T-helper 1 cell treated with Interleukin-12 subunit alpha and Interleukin-12 subunit beta and Interleukin-4 antibody, amounts not matched to agents 30 μg/mL and 1 μg/mL, for 36 hours (primary cell): ENCODE results near the gene LIPC.

Experiments
- H3K27ac Mint-ChIP-seq: one replicate; pipeline ENCODE4 v1.8.0; 2021; ENCODE audit warnings: mild to moderate bottlenecking, mixed read lengths
- H3K27me3 Mint-ChIP-seq: one replicate; pipeline ENCODE4 v1.8.0; 2021; ENCODE audit warnings: low read depth, mixed read lengths
- H3K36me3 Mint-ChIP-seq: one replicate; pipeline ENCODE4 v1.8.0; 2021; ENCODE audit warnings: low read depth, mixed read lengths
- H3K4me1 Mint-ChIP-seq: one replicate; pipeline ENCODE4 v1.8.0; 2021; ENCODE audit warnings: low read depth, mixed read lengths
- H3K4me3 Mint-ChIP-seq: one replicate; pipeline ENCODE4 v1.8.0; 2021; ENCODE audit warnings: mild to moderate bottlenecking, moderate library complexity, mixed read lengths
- H3K9me3 Mint-ChIP-seq: one replicate; pipeline ENCODE4 v1.8.0; 2021; ENCODE audit warnings: mixed read lengths

Gene LIPC

DNA sequence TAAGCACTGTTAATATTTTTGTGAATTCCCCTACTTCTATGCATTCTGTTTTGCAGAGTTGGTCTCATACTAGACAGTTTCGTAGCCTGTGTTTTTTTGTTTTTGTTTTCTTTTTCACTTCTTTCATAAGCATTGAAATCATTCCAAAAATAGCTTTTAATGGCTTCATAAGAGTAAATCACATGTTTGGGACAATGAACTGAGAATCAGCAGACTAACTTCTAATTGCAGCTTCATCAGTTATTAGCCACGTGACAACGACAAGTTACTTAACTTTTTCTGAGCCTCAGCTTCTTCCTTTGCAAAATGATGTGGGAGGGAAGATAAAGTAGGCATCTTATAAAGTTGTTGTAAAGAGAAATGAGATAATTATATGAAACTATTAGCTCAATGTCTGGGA, 124.8 kb downstream of the LIPC start:
- peaks cover under 1% of the 10 kb centered on the region for H3K36me3 Mint-ChIP-seq
- no peaks in the 10 kb centered on the region for H3K9me3 Mint-ChIP-seq
- H3K4me1 Mint-ChIP-seq = peaks cover 17% of the 10 kb centered on the region
- no peak overlapping the region for H3K4me3 Mint-ChIP-seq
- H3K27me3 Mint-ChIP-seq = peaks cover 5% of the 10 kb centered on the region
- H3K27ac Mint-ChIP-seq = no peak overlapping the region

DNA sequence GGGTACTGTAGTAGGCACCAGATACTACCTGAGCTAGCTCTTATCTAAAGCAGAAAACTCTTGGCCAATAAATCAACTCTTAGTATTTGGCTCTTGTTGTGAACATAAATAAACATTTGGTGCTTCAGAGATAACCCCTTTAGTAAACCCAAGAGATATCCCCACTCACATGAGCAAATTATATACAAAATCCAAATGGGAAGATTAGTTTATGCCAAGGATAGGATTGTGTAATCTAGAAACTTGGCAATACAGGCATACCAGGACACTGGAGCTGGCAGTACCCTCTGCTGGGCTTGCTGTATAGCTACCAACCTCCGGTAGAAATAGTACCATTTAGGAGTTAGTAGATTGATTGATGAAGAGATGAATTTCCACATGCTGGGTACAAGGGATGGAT, 127.0 kb downstream of the LIPC start:
- peaks cover 5% of the 10 kb centered on the region for H3K27me3 Mint-ChIP-seq
- H3K9me3 Mint-ChIP-seq = no peaks in the 10 kb centered on the region
- H3K27ac Mint-ChIP-seq = no peak overlapping the region
- peaks cover 2% of the 10 kb centered on the region for H3K36me3 Mint-ChIP-seq
- peaks cover 3% of the 10 kb centered on the region for H3K4me1 Mint-ChIP-seq
- H3K4me3 Mint-ChIP-seq = no peak overlapping the region

DNA sequence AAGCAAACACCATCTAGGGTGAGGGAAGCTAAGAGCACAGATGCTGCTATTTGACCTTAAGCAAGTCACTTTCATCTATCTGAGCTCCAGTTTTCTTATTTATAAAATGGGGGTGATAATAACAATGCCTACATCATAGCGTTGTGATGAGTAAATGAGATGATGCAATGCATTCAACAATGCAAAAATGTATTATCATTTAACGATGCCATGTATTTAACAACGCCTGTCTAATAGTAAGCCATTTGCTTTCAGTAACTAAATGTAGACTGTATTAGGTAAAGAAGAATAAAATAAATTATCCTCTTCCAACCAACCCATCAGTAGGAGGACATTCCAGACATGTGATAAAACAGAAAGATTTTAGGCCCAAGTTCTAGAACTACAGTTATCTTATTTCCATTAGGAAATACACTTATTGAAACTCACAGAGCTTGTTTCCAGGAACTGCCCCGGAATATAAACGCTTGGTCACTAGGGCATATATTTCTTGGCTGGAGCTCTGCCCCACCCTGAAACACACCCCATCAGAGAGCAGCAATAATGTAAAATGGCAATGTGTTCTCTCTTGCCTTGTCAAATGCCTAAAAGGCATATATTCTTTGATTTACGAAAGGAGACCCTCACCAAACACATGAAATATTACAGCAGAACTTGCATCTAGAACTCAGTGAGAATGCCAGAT, 128.3 kb downstream of the LIPC start:
- Mint-ChIP-seq H3K27me3 (peaks cover 1% of the 10 kb centered on the region), H3K27ac (no peak overlapping the region), H3K4me3 (no peak overlapping the region)

DNA sequence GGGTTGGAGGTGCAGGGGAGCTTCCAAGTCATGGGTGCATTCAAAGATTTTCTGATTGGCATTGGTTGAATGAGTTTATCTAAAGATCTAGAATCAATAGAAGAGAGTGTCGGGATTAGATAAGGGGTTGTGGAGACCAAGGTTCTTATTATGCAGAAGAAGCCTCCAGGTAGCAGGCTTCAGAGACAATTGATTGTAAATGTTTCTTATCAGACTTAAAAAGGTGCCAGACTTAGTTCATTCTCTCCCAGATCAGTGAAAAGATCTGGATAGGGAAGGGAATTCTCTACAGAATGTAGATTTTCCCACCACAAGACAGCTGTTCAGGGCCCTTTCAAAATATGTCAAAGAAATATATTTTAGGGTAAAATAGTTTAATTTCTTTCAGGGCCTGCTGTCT, 129.5 kb downstream of the LIPC start:
- Mint-ChIP-seq H3K4me1 (no peaks in the 10 kb centered on the region), H3K27ac (no peak overlapping the region), H3K27me3 (no peaks in the 10 kb centered on the region), H3K9me3 (no peaks in the 10 kb centered on the region), H3K4me3 (no peak overlapping the region), H3K36me3 (peaks cover 2% of the 10 kb centered on the region)

More for the DNA sequence above, 128.3 kb downstream of the LIPC start:
- H3K9me3 Mint-ChIP-seq = no peaks in the 10 kb centered on the region
- H3K4me1 Mint-ChIP-seq = no peaks in the 10 kb centered on the region
- H3K36me3 Mint-ChIP-seq = peaks cover 2% of the 10 kb centered on the region

DNA sequence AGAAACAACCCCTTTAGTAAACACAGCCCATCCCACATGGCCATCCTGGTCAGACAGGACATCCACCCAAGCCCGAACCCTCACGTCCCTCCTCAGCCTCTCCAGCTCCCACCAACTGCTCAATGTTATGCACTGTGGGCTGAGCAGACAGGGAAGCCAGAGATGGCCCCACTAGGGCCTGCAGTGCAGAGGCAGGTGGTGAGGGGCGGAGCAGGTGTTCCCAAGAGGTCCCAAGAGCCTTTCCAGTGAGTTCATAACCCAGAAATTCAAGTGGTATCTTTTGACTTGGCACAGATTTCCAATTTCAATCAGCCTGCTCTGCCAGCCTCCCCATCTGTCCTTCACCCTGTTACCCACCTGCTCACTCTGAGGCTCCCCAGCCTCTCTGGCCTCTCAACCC, 130.3 kb downstream of the LIPC start:
- H3K9me3 Mint-ChIP-seq = no peaks in the 10 kb centered on the region
- H3K27ac Mint-ChIP-seq = no peak overlapping the region
- peaks cover 2% of the 10 kb centered on the region for H3K36me3 Mint-ChIP-seq
- no peaks in the 10 kb centered on the region for H3K4me1 Mint-ChIP-seq
- H3K27me3 Mint-ChIP-seq = no peaks in the 10 kb centered on the region
- H3K4me3 Mint-ChIP-seq = no peak overlapping the region

DNA sequence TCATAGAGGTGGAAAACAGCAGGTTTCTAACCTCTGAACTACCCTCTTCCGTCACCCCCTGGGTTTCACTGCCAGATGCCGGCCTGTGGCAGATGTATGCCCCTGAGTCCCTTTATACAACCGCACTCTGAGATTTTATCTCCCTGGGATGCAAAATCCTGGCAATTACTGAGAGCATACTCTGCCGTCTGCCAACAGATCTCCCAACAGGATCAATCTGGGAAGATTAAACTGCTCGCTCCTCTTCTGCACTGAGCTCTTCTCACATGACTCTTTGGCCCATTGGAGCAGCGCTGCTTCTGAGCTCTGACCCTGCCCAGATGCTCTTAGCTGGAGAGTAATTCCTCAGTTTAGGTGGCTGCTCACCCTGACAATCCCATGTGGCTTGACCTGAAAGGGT, 133.2 kb downstream of the LIPC start:
- Mint-ChIP-seq H3K27ac (no peak overlapping the region), H3K4me1 (peaks cover 10% of the 10 kb centered on the region), H3K27me3 (no peaks in the 10 kb centered on the region), H3K36me3 (peaks cover 5% of the 10 kb centered on the region), H3K9me3 (peaks cover 4% of the 10 kb centered on the region), H3K4me3 (no peak overlapping the region)

DNA sequence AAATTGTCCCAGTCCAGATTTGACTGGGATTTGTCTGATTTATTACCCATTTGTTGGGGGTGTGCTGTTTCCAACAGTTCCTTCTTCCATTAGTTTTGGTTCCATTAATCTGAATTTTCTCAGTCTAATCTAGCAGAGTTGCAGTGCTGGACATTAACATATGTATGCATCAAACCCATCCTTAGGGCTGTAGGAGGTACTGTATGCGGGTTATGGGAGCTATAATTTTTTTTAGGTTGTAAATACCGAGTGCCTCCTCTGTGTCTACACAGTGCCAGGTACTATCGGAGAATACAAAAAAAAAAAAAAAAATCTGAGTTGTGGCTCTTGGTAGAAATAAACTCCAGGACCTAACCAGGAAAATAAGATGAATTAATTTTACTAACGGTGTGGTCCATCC, 133.8 kb downstream of the LIPC start:
- Mint-ChIP-seq H3K9me3 (peaks cover 4% of the 10 kb centered on the region), H3K36me3 (peaks cover 5% of the 10 kb centered on the region), H3K27ac (no peak overlapping the region), H3K4me1 (peaks cover 10% of the 10 kb centered on the region), H3K4me3 (no peak overlapping the region), H3K27me3 (no peaks in the 10 kb centered on the region)

DNA sequence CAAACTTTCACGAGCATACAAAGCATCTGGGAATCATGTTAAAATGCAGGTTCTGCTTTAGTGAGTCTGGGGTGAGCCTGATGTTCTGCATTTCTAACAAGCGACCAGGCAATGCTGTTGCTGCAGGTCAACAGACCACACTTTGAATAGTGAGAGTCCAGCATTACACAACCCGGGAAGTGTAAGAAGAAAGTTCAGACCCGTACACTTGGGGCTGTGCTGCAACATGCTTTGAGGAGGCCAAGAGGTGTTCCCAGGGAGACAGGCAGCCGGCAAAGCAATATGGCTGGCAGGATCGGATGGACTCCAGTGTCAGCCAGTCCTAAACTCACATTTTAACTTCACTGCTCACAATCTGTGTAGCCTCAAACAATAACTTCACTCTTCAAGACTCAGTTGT, 134.2 kb downstream of the LIPC start:
- Mint-ChIP-seq H3K4me3 (no peak overlapping the region), H3K4me1 (peaks cover 10% of the 10 kb centered on the region), H3K9me3 (peaks cover 4% of the 10 kb centered on the region)

DNA sequence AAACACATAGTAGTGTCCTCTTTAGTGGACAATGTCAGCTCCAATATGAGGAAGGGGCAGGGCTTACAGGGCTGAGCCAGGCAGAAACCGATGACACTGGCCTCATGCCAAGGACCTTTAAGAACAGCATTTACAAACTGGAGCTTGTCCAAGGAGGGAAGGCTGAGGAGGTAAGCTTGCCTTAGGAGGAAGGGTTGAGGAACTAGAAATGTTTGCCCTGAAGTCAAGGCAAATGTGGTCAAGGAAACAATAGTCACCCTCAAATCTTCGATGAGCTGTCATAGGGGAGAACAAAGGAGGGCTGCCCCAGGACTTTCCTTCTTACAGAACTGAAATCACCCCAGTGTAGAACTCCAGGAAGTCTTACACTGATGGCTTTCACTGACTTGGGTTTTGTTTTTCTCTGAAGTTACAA, 136.4 kb downstream of the LIPC start:
- Mint-ChIP-seq H3K27me3 (no peaks in the 10 kb centered on the region), H3K36me3 (peaks cover 3% of the 10 kb centered on the region), H3K9me3 (peaks cover 4% of the 10 kb centered on the region), H3K4me3 (peak overlapping the region; percentile 8), H3K27ac (peak overlapping the region; percentile 83), H3K4me1 (peaks cover 10% of the 10 kb centered on the region)

More for the DNA sequence above, 134.2 kb downstream of the LIPC start:
- H3K27me3 Mint-ChIP-seq = no peaks in the 10 kb centered on the region
- no peak overlapping the region for H3K27ac Mint-ChIP-seq
- H3K36me3 Mint-ChIP-seq = peaks cover 5% of the 10 kb centered on the region

DNA sequence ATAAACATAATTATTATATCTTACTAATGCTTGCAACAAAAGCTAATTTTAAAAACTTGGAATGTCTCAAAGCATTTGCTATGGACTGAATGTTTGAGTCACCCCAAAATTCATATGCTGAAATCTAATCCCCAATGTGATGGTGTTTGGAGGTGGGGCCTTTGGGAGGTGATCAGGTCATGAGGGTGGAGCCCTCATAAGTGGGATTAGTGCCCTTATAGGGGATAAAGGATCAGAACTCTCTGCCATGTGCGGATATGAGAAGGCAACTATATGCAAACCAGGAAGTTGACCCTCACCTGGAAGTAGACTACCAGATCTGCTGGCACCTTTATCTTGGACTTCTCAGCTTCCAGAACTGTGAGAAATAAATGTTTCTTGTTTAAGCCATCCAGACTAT, 137.7 kb downstream of the LIPC start:
- Mint-ChIP-seq H3K9me3 (peaks cover 4% of the 10 kb centered on the region), H3K4me1 (peaks cover 11% of the 10 kb centered on the region), H3K4me3 (no peak overlapping the region), H3K27ac (no peak overlapping the region), H3K36me3 (peaks cover 3% of the 10 kb centered on the region), H3K27me3 (no peaks in the 10 kb centered on the region)

DNA sequence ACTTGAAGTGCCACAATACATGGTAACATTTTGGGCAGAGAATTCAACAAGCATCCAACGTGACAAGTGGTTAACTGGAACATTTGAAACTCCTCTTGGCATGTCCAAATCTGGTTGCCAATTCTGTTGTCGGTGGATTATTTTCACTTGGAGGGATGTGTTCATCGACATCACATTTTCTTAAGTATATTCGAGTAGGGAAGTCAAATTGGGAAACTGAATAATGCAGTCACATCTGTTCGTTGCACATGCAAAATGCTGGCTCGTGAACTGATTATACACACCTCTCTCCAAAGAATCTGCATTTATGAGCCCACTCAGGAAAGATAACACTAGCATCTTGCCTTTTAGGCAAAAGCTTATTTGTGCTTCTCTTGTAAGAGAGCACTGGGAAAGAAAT, 139.7 kb downstream of the LIPC start:
- H3K4me1 Mint-ChIP-seq = peaks cover 16% of the 10 kb centered on the region
- H3K27ac Mint-ChIP-seq = no peak overlapping the region
- H3K9me3 Mint-ChIP-seq = peaks cover 4% of the 10 kb centered on the region
- no peak overlapping the region for H3K4me3 Mint-ChIP-seq
- no peaks in the 10 kb centered on the region for H3K27me3 Mint-ChIP-seq
- H3K36me3 Mint-ChIP-seq = peaks cover 3% of the 10 kb centered on the region

DNA sequence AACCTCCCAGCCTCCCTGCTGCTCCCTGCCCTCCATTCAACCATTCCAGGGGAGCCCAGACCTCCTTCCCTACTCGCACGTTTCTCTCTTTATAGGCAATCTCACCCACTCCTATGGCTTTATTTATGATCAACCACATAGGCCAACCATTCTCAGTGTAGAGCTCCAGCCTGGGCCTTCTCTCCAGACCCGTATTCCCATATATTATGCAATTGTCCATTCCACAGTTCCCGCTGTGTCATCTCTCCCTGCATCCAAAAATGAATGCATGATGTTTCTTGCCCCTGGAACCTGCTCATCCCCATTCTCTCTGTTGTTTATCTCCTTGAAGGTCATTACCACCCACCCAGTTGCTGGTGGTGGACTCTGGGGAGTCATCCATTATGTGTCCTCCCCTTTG, 140.7 kb downstream of the LIPC start:
- H3K4me3 Mint-ChIP-seq = no peak overlapping the region

DNA sequence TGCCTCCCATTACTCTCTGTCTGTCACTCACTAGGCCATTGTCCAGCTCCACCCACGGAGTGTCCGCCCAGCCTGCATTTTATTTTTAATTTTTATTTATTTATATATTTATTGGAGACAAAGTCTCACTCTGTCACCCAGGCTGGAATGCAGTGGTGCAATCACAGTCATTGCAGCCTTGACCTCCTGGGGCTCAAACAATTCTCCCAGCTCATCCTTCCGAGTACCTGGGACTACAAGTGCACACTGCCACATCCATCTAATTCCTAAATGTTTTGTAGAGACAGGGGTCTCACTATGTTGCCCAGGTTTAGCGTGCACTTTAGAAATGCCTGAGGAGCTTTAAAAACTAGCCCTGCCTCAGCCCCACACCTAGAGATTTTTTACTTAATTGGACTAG, 141.5 kb downstream of the LIPC start:
- Mint-ChIP-seq H3K4me3 (no peak overlapping the region), H3K9me3 (peaks cover 4% of the 10 kb centered on the region), H3K4me1 (peaks cover 11% of the 10 kb centered on the region), H3K27ac (no peak overlapping the region), H3K36me3 (peaks cover 3% of the 10 kb centered on the region), H3K27me3 (no peaks in the 10 kb centered on the region)

More for the DNA sequence above, 140.7 kb downstream of the LIPC start:
- no peaks in the 10 kb centered on the region for H3K27me3 Mint-ChIP-seq
- peaks cover 16% of the 10 kb centered on the region for H3K4me1 Mint-ChIP-seq
- H3K27ac Mint-ChIP-seq = no peak overlapping the region
- H3K9me3 Mint-ChIP-seq = peaks cover 4% of the 10 kb centered on the region
- H3K36me3 Mint-ChIP-seq = peaks cover 3% of the 10 kb centered on the region

DNA sequence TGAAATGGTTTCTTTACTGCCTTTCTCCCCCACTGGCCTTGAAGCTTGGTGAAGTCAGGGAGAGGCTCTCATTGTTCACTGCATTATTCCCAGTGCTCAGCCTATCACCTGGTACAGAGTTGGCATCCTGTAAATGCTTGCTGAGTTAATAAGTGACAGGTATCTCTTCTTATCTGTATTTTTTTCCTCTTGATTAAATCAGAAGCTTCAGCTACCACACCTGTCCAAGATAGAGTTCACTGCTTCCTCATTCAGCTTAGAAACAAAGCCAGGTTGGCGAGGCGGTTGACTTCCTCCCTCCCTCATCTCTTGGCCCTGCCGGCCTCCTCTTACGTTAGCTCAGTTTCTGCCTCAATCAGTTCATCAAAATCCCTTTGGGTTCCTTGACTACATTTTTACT, 142.8 kb downstream of the LIPC start:
- H3K36me3 Mint-ChIP-seq = peaks cover 2% of the 10 kb centered on the region
- H3K4me1 Mint-ChIP-seq = peaks cover 7% of the 10 kb centered on the region
- H3K4me3 Mint-ChIP-seq = no peak overlapping the region
- no peaks in the 10 kb centered on the region for H3K27me3 Mint-ChIP-seq
- H3K27ac Mint-ChIP-seq = no peak overlapping the region
- H3K9me3 Mint-ChIP-seq = no peaks in the 10 kb centered on the region

DNA sequence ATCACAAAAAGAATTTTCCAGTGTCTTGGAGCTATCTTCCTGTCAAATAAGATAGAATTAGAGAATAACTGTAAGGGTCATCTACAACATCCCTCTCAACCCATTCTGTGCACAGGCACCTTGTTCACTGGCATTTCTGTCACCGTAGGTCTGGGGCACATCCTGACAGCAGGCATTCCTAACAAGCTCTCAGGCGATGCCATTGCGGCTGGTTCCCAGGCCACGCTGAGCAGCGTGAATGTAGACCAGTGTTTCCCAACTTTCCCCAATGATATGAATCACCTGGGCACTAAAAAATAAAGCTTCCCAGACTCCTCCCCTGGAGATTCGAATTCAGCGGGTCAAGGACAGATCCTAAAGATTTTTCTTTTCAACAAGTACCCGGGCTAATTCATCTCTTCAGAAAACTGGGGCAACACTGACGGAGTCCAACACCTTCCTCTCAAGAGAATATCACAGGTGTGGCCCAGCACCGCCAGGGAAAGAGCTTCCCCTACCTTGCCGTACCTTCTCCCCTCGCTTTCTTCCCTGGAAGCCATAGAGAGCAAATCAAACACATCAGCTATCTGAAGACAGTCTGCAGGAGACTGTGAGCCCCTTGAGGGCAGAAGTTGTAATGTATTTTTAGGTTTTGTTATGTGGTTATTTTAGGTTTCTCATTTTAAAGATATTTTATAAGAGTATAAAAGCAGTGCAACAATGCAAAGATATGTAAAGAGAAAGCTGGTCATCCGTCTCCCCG, 143.4 kb downstream of the LIPC start:
- H3K4me3 Mint-ChIP-seq = no peak overlapping the region

More for the DNA sequence above, 143.4 kb downstream of the LIPC start:
- peaks cover 2% of the 10 kb centered on the region for H3K36me3 Mint-ChIP-seq
- H3K4me1 Mint-ChIP-seq = peaks cover 7% of the 10 kb centered on the region
- no peaks in the 10 kb centered on the region for H3K27me3 Mint-ChIP-seq
- no peak overlapping the region for H3K27ac Mint-ChIP-seq
- H3K9me3 Mint-ChIP-seq = no peaks in the 10 kb centered on the region
